HepG2 (cell line): ENCODE data around the gene PDGFD. TPM values are rescaled to one million over a fixed set of nuclear protein-coding genes. Genes with fewer than 3 reads are reported as not detected.

Source experiments
- ARNT ChIP-seq: fragments of 450-650 bp; IDR thresholded peaks from 2 replicates; pipeline ENCODE4 v1.6.1; 2017
- CBX5 ChIP-seq: sonication (generic); formaldehyde crosslinking; IDR thresholded peaks from 2 replicates; pipeline ENCODE4 v1.4.0; 2020; ENCODE audit warnings: missing genetic modification reagents, borderline replicate concordance
- ETV6 ChIP-seq: sonication (generic); formaldehyde crosslinking; conservative IDR thresholded peaks from 2 replicates; pipeline ENCODE4 v1.4.0; 2020; ENCODE audit warnings: missing genetic modification reagents
- KDM6A ChIP-seq: IDR thresholded peaks from 2 replicates; pipeline ENCODE4 v1.6.1; 2016; ENCODE audit warnings: low read depth
- KLF13 ChIP-seq: sonication (generic); formaldehyde crosslinking; IDR thresholded peaks from 2 replicates; pipeline ENCODE4 v1.4.0; 2020; ENCODE audit warnings: mild to moderate bottlenecking, missing genetic modification reagents
- NR2F2 ChIP-seq: IDR thresholded peaks from 2 replicates; pipeline ENCODE4 v1.6.1; 2012; ENCODE audit warnings: low read depth, inconsistent platforms, borderline replicate concordance
- RBFOX2 ChIP-seq: fragments of 200-400 bp; formaldehyde crosslinking; IDR thresholded peaks from 2 replicates; pipeline ENCODE4 v1.6.1; 2017; ENCODE audit warnings: low read depth, mild to moderate bottlenecking, low read length
- ZFP36L1 ChIP-seq: sonication (generic); formaldehyde crosslinking; IDR thresholded peaks from 2 replicates; pipeline ENCODE4 v1.8.0; 2022; ENCODE audit warnings: mild to moderate bottlenecking, missing genetic modification reagents, moderate library complexity
- ZNF12 ChIP-seq: sonication (generic); formaldehyde crosslinking; IDR thresholded peaks from 2 replicates; pipeline ENCODE4 v1.5.0; 2020; ENCODE audit warnings: missing genetic modification reagents
- ZNF33A ChIP-seq: sonication (generic); formaldehyde crosslinking; IDR thresholded peaks from 2 replicates; pipeline ENCODE4 v1.5.1; 2020; ENCODE audit warnings: missing genetic modification reagents, mild to moderate bottlenecking, moderate library complexity, borderline replicate concordance
- polyA plus RNA-seq, 8 experiments: library from polyadenylated mRNA; depleted of rRNA in 3 of 8; stranded (reverse) in 7 of 8; unstranded in 1 of 8; fragments of >200 nt; fragmentation: Illumina TruSeq in 4 of 8; extraction: Trizol in 4 of 8; gene quantifications; 2 replicates each; pipeline versions ENCODE4 v1.2.1 to v1.2.3, GENCODE V29; 2011 to 2016; ENCODE audit warnings: low read depth in 4 of 8, missing spikeins in 1 of 8, mixed read lengths in 1 of 8; ENCODE audit not compliant: insufficient read depth in 1 of 8
- total RNA-seq, 5 experiments: library from RNA; depleted of rRNA; stranded (reverse); fragments of >200 nt; fragmentation: Illumina TruSeq; extraction: Trizol; gene quantifications; 2 replicates each; pipeline ENCODE4 v1.2.3, GENCODE V29; 2016; ENCODE audit warnings: low read depth in 1 of 5
- TF ChIP-seq, protein P1 (sequence below): IDR thresholded peaks from 2 replicates; pipeline ENCODE4 v1.6.1; 2016
- TF ChIP-seq, protein P2 (sequence below): IDR thresholded peaks from 2 replicates; pipeline ENCODE4 v1.6.1; 2016
- TF ChIP-seq, protein P3 (sequence below), 2 experiments: IDR thresholded peaks; 2 replicates each; pipeline ENCODE4 v1.6.1; 2011 to 2012; ENCODE audit warnings: low read length in 2 of 2, borderline replicate concordance in 1 of 2, low read depth in 1 of 2, mild to moderate bottlenecking in 1 of 2, moderate library complexity in 1 of 2
- TF ChIP-seq, protein P4 (sequence below): sonication (generic); formaldehyde crosslinking; conservative IDR thresholded peaks from 2 replicates; pipeline ENCODE4 v1.8.0; 2022; ENCODE audit warnings: mild to moderate bottlenecking, moderate library complexity, missing genetic modification reagents
- TF ChIP-seq, protein P5 (sequence below): sonication (generic); formaldehyde crosslinking; IDR thresholded peaks from 2 replicates; pipeline ENCODE4 v1.8.0; 2022; ENCODE audit warnings: missing genetic modification reagents, mild to moderate bottlenecking, moderate library complexity, borderline replicate concordance
- TF ChIP-seq, protein P6 (sequence below): sonication (generic); formaldehyde crosslinking; IDR thresholded peaks from 2 replicates; pipeline ENCODE4 v1.4.0; 2020; ENCODE audit warnings: low read depth, mild to moderate bottlenecking, missing genetic modification reagents
- TF ChIP-seq, protein P7 (sequence below): sonication (generic); formaldehyde crosslinking; IDR thresholded peaks from 2 replicates; pipeline ENCODE4 v1.4.0; 2020; ENCODE audit warnings: missing genetic modification reagents

PDGFD gene
- total and polyA plus RNA-seq, 2 of the 13 experiments (the other 11 are each of a cell fraction or from before 2014, with no cell fraction given), result 0.09 to 0.29 TPM

DNA sequence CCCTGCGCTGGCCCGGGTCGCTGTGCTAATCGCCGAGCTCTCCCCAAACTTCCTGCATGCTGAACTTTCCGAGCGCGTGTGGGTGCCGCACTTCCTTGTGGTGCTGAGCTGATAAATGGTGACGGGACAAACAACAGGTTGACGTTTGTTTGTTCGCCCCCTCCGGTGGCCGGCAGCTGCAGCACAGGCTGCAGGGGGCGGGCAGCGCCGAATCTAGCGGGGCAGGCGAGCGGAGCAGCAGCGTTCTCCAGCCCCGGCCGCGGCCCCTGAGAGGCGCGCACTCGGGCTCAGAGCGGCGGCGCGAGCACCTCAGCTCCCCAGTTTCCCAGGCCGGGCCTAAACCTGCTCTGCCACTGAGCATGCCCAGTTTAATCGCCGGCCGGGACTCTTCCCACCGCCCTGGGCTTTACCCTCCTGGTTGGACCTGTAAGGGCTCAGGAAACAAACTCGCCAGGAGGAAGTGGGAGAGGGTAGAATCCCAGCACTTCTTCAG is at the start of gene PDGFD (continued):
- no peak for TF ChIP-seq NR2F2
- TF ChIP-seq, protein P1, sequence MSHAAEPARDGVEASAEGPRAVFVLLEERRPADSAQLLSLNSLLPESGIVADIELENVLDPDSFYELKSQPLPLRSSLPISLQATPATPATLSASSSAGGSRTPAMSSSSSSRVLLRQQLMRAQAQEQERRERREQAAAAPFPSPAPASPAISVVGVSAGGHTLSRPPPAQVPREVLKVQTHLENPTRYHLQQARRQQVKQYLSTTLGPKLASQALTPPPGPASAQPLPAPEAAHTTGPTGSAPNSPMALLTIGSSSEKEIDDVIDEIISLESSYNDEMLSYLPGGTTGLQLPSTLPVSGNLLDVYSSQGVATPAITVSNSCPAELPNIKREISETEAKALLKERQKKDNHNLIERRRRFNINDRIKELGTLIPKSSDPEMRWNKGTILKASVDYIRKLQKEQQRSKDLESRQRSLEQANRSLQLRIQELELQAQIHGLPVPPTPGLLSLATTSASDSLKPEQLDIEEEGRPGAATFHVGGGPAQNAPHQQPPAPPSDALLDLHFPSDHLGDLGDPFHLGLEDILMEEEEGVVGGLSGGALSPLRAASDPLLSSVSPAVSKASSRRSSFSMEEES (CRISPR knock-in tag), result no peak
- no peak for TF ChIP-seq ETV6
- TF ChIP-seq, protein P2, sequence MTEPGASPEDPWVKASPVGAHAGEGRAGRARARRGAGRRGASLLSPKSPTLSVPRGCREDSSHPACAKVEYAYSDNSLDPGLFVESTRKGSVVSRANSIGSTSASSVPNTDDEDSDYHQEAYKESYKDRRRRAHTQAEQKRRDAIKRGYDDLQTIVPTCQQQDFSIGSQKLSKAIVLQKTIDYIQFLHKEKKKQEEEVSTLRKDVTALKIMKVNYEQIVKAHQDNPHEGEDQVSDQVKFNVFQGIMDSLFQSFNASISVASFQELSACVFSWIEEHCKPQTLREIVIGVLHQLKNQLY (CRISPR knock-in tag), result no peak
- TF ChIP-seq, protein P3, sequence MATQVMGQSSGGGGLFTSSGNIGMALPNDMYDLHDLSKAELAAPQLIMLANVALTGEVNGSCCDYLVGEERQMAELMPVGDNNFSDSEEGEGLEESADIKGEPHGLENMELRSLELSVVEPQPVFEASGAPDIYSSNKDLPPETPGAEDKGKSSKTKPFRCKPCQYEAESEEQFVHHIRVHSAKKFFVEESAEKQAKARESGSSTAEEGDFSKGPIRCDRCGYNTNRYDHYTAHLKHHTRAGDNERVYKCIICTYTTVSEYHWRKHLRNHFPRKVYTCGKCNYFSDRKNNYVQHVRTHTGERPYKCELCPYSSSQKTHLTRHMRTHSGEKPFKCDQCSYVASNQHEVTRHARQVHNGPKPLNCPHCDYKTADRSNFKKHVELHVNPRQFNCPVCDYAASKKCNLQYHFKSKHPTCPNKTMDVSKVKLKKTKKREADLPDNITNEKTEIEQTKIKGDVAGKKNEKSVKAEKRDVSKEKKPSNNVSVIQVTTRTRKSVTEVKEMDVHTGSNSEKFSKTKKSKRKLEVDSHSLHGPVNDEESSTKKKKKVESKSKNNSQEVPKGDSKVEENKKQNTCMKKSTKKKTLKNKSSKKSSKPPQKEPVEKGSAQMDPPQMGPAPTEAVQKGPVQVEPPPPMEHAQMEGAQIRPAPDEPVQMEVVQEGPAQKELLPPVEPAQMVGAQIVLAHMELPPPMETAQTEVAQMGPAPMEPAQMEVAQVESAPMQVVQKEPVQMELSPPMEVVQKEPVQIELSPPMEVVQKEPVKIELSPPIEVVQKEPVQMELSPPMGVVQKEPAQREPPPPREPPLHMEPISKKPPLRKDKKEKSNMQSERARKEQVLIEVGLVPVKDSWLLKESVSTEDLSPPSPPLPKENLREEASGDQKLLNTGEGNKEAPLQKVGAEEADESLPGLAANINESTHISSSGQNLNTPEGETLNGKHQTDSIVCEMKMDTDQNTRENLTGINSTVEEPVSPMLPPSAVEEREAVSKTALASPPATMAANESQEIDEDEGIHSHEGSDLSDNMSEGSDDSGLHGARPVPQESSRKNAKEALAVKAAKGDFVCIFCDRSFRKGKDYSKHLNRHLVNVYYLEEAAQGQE (IDR thresholded peaks at IDR 0.05; ENCODE audit: borderline replicate concordance in 1 of 2, low read depth in 1 of 2, low read length in 2 of 2), result no peak
- TF ChIP-seq, protein P4, sequence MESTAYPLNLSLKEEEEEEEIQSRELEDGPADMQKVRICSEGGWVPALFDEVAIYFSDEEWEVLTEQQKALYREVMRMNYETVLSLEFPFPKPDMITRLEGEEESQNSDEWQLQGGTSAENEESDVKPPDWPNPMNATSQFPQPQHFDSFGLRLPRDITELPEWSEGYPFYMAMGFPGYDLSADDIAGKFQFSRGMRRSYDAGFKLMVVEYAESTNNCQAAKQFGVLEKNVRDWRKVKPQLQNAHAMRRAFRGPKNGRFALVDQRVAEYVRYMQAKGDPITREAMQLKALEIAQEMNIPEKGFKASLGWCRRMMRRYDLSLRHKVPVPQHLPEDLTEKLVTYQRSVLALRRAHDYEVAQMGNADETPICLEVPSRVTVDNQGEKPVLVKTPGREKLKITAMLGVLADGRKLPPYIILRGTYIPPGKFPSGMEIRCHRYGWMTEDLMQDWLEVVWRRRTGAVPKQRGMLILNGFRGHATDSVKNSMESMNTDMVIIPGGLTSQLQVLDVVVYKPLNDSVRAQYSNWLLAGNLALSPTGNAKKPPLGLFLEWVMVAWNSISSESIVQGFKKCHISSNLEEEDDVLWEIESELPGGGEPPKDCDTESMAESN (CRISPR knock-in tag), result 0 out of 2 replicates have a peak, but pooled peaks have one; percentile 47
- TF ChIP-seq RBFOX2, result no peak
- TF ChIP-seq ZNF33A (CRISPR knock-in tag), result no peak
- TF ChIP-seq, protein P5, sequence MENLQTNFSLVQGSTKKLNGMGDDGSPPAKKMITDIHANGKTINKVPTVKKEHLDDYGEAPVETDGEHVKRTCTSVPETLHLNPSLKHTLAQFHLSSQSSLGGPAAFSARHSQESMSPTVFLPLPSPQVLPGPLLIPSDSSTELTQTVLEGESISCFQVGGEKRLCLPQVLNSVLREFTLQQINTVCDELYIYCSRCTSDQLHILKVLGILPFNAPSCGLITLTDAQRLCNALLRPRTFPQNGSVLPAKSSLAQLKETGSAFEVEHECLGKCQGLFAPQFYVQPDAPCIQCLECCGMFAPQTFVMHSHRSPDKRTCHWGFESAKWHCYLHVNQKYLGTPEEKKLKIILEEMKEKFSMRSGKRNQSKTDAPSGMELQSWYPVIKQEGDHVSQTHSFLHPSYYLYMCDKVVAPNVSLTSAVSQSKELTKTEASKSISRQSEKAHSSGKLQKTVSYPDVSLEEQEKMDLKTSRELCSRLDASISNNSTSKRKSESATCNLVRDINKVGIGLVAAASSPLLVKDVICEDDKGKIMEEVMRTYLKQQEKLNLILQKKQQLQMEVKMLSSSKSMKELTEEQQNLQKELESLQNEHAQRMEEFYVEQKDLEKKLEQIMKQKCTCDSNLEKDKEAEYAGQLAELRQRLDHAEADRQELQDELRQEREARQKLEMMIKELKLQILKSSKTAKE (CRISPR knock-in tag), result no peak
- TF ChIP-seq, protein P6, sequence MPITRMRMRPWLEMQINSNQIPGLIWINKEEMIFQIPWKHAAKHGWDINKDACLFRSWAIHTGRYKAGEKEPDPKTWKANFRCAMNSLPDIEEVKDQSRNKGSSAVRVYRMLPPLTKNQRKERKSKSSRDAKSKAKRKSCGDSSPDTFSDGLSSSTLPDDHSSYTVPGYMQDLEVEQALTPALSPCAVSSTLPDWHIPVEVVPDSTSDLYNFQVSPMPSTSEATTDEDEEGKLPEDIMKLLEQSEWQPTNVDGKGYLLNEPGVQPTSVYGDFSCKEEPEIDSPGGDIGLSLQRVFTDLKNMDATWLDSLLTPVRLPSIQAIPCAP, result no peak
- TF ChIP-seq ARNT, result no peak
- no peak for TF ChIP-seq KDM6A (CRISPR knock-in tag)
- TF ChIP-seq ZFP36L1 (CRISPR knock-in tag), result no peak
- TF ChIP-seq KLF13 (CRISPR knock-in tag), result no peak
- peak; percentile 23; the same call in 1 of the 2 replicates for TF ChIP-seq CBX5 (CRISPR knock-in tag)
- 0 out of 2 replicates have a peak, but pooled peaks have one; percentile 14 for TF ChIP-seq ZNF12 (CRISPR knock-in tag)
- TF ChIP-seq, protein P7, sequence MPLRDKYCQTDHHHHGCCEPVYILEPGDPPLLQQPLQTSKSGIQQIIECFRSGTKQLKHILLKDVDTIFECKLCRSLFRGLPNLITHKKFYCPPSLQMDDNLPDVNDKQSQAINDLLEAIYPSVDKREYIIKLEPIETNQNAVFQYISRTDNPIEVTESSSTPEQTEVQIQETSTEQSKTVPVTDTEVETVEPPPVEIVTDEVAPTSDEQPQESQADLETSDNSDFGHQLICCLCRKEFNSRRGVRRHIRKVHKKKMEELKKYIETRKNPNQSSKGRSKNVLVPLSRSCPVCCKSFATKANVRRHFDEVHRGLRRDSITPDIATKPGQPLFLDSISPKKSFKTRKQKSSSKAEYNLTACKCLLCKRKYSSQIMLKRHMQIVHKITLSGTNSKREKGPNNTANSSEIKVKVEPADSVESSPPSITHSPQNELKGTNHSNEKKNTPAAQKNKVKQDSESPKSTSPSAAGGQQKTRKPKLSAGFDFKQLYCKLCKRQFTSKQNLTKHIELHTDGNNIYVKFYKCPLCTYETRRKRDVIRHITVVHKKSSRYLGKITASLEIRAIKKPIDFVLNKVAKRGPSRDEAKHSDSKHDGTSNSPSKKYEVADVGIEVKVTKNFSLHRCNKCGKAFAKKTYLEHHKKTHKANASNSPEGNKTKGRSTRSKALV (CRISPR knock-in tag), result peak; percentile 96
